Mesendoderm (in vitro differentiated cells): Measurements from ENCODE around the gene TNFAIP2.

Experiments used
- DNase-seq: peaks from one replicate; pipeline ENCODE4 v3.0.0; 2013
- H2AK5ac ChIP-seq: 2 replicates; pipeline ENCODE4 v1.6.1; 2013; ENCODE audit warnings: low read length, inconsistent platforms
- H2BK120ac ChIP-seq: 2 replicates; pipeline ENCODE4 v1.6.1; 2013; ENCODE audit warnings: low read depth, mild to moderate bottlenecking, low read length, moderate library complexity, mixed read lengths
- H2BK15ac ChIP-seq: replicated peaks from 2 replicates; pipeline ENCODE4 v1.6.1; 2013; ENCODE audit warnings: low read depth, mild to moderate bottlenecking, moderate library complexity
- H2BK5ac ChIP-seq: 2 replicates; pipeline ENCODE4 v1.6.1; 2013; ENCODE audit warnings: low read length, inconsistent platforms
- H3K18ac ChIP-seq: 2 replicates; pipeline ENCODE4 v1.6.1; 2013; ENCODE audit warnings: mild to moderate bottlenecking, low read length, mixed read lengths
- H3K23ac ChIP-seq: one replicate; pipeline ENCODE4 v1.6.1; 2013; ENCODE audit warnings: low read length
- H3K27ac ChIP-seq: 2 replicates; pipeline ENCODE4 v1.5.1; 2013; ENCODE audit warnings: low read depth, mild to moderate bottlenecking, inconsistent platforms, low read length, moderate library complexity
- H3K27me3 ChIP-seq: 2 replicates; pipeline ENCODE4 v1.6.1; 2013; ENCODE audit warnings: low read length, control low read depth, mild to moderate bottlenecking, inconsistent platforms; ENCODE audit not compliant: insufficient read depth, poor library complexity
- H3K36me3 ChIP-seq: 2 replicates; pipeline ENCODE4 v1.6.1; 2013; ENCODE audit warnings: low read length, inconsistent platforms; ENCODE audit not compliant: control insufficient read depth, insufficient read depth
- H3K4ac ChIP-seq: one replicate; pipeline ENCODE4 v1.6.1; 2013; ENCODE audit warnings: low read depth, mild to moderate bottlenecking, low read length, moderate library complexity
- H3K4me1 ChIP-seq: 2 replicates; pipeline ENCODE4 v1.6.1; 2013; ENCODE audit warnings: low read depth, low read length, inconsistent platforms; ENCODE audit not compliant: control insufficient read depth
- H3K4me2 ChIP-seq: 2 replicates; pipeline ENCODE4 v1.6.1; 2013; ENCODE audit warnings: low read length
- H3K4me3 ChIP-seq: 2 replicates; pipeline ENCODE4 v1.5.1; 2013; ENCODE audit warnings: mild to moderate bottlenecking, low read length
- H3K56ac ChIP-seq: one replicate; pipeline ENCODE4 v1.6.1; 2013; ENCODE audit warnings: low read length
- H3K79me1 ChIP-seq: 2 replicates; pipeline ENCODE4 v1.6.1; 2013; ENCODE audit warnings: low read length, inconsistent platforms
- H3K79me2 ChIP-seq: 2 replicates; pipeline ENCODE4 v1.6.1; 2013; ENCODE audit warnings: mild to moderate bottlenecking, low read length; ENCODE audit not compliant: control insufficient read depth, insufficient read depth
- H3K9ac ChIP-seq: 2 replicates; pipeline ENCODE4 v1.6.1; 2013; ENCODE audit warnings: low read length, inconsistent platforms
- H4K5ac ChIP-seq: one replicate; pipeline ENCODE4 v1.6.1; 2013; ENCODE audit warnings: low read length
- H4K8ac ChIP-seq: one replicate; pipeline ENCODE4 v1.6.1; 2013; ENCODE audit warnings: low read depth, mild to moderate bottlenecking, control low read depth, low read length, moderate library complexity
- WGBS: extraction: QIAGEN DNeasy Blood & Tissue Kit; methylation state at CpG from one replicate; pipeline ENCODE4 v1.1.7; 2013; ENCODE audit warnings: low lambda C conversion rate, missing lambda C conversion rate; ENCODE audit not compliant: insufficient coverage; ENCODE audit errors: extremely low coverage; 5-methylcytosine and 5-hydroxymethylcytosine counted together

Gene TNFAIP2

GRCh38 chr14:103138301-103139131 is 15.3 kb downstream of the TNFAIP2 start:
- Histone ChIP-seq H3K56ac (peak overlapping the region; percentile 95), H3K4me1 (no peaks in the 10 kb centered on the region), H3K23ac (no peak overlapping the region), H3K27me3 (no peaks in the 10 kb centered on the region), H3K18ac (peak overlapping the region; percentile 29), H4K5ac (no peak overlapping the region), H4K8ac (peak overlapping the region; percentile 66), H3K4me3 (peak overlapping the region; percentile 35), H3K9ac (peak overlapping the region; percentile 76), H3K79me2 (no peaks in the 10 kb centered on the region), H3K4ac (peak overlapping the region; percentile 8), H2BK120ac (no peak overlapping the region), H3K27ac (no peak overlapping the region), H3K79me1 (no peaks in the 10 kb centered on the region), H2AK5ac (no peak overlapping the region), H2BK5ac (no peak overlapping the region), H3K4me2 (peak overlapping the region; percentile 39), H3K36me3 (peaks cover 3% of the 10 kb centered on the region), H2BK15ac (no peak overlapping the region)
- DNase-seq = peak; percentile 63
- no CpG with 5 or more reads among the region's 66 CpGs for WGBS

- Histone ChIP-seq H2AK5ac (no peak overlapping the region), H4K5ac (no peak overlapping the region), H3K27me3 (no peaks in the 10 kb centered on the region), H3K79me2 (no peaks in the 10 kb centered on the region), H4K8ac (peak overlapping the region; percentile 66), H3K18ac (peak overlapping the region; percentile 29), H3K79me1 (no peaks in the 10 kb centered on the region), H3K9ac (peak overlapping the region; percentile 76), H2BK120ac (no peak overlapping the region), H3K56ac (peak overlapping the region; percentile 95), H3K4me3 (peak overlapping the region; percentile 35), H3K36me3 (no peaks in the 10 kb centered on the region), H3K23ac (no peak overlapping the region), H3K4me1 (no peaks in the 10 kb centered on the region), H2BK15ac (no peak overlapping the region), H3K27ac (no peak overlapping the region), H3K4me2 (peak overlapping the region; percentile 39), H3K4ac (peak overlapping the region; percentile 91), H2BK5ac (no peak overlapping the region)
- WGBS = no CpG with 5 or more reads among the region's 29 CpGs
- DNase-seq = peak; percentile 44
Observed at GRCh38 chr14:103139132-103140025, 16.1 kb downstream of the TNFAIP2 start.

GRCh38 chr14:103140316-103141109 is 17.3 kb downstream of the TNFAIP2 start:
- Histone ChIP-seq H3K79me1 (no peaks in the 10 kb centered on the region), H3K56ac (no peak overlapping the region), H2AK5ac (no peak overlapping the region), H2BK120ac (no peak overlapping the region), H3K18ac (no peak overlapping the region), H3K27ac (no peak overlapping the region), H2BK15ac (no peak overlapping the region), H4K8ac (no peak overlapping the region), H3K4me2 (no peak overlapping the region), H3K79me2 (no peaks in the 10 kb centered on the region), H3K23ac (no peak overlapping the region), H3K36me3 (no peaks in the 10 kb centered on the region), H3K4ac (no peak overlapping the region), H3K4me1 (no peaks in the 10 kb centered on the region), H3K27me3 (no peaks in the 10 kb centered on the region), H3K4me3 (no peak overlapping the region), H4K5ac (no peak overlapping the region), H2BK5ac (no peak overlapping the region), H3K9ac (no peak overlapping the region)
- DNase-seq = no peak
- WGBS = no CpG with 5 or more reads among the region's 12 CpGs

- Histone ChIP-seq H3K18ac (no peak overlapping the region), H3K4ac (no peak overlapping the region), H2AK5ac (no peak overlapping the region), H3K27me3 (no peaks in the 10 kb centered on the region), H2BK120ac (no peak overlapping the region), H2BK15ac (no peak overlapping the region), H3K27ac (no peak overlapping the region), H2BK5ac (no peak overlapping the region), H3K4me3 (no peak overlapping the region), H3K56ac (no peak overlapping the region), H4K8ac (no peak overlapping the region), H3K79me2 (no peaks in the 10 kb centered on the region), H3K4me2 (no peak overlapping the region), H3K23ac (no peak overlapping the region), H3K9ac (no peak overlapping the region), H3K36me3 (no peaks in the 10 kb centered on the region), H3K4me1 (no peaks in the 10 kb centered on the region), H3K79me1 (no peaks in the 10 kb centered on the region), H4K5ac (no peak overlapping the region)
- peak; percentile 87 for DNase-seq
- no CpG with 5 or more reads among the region's 8 CpGs for WGBS
Observed at GRCh38 chr14:103141117-103141796, 18.0 kb downstream of the TNFAIP2 start.

GRCh38 chr14:103142026-103142425 is 18.8 kb downstream of the TNFAIP2 start:
- H3K79me1 ChIP-seq = no peaks in the 10 kb centered on the region
- no peak overlapping the region for H4K8ac ChIP-seq
- DNase-seq = no peak
- no peaks in the 10 kb centered on the region for H3K36me3 ChIP-seq
- no peak overlapping the region for H3K9ac ChIP-seq
- no peak overlapping the region for H3K18ac ChIP-seq
- H3K27ac ChIP-seq = no peak overlapping the region
- no peak overlapping the region for H2BK15ac ChIP-seq
- H2BK120ac ChIP-seq = no peak overlapping the region
- no CpG with 5 or more reads among the region's 4 CpGs for WGBS
- H3K56ac ChIP-seq = no peak overlapping the region
- H2BK5ac ChIP-seq = no peak overlapping the region
- no peak overlapping the region for H4K5ac ChIP-seq
- H3K4me2 ChIP-seq = no peak overlapping the region
- H3K4ac ChIP-seq = no peak overlapping the region
- H3K23ac ChIP-seq = no peak overlapping the region
- H3K4me1 ChIP-seq = no peaks in the 10 kb centered on the region
- no peaks in the 10 kb centered on the region for H3K27me3 ChIP-seq
- H2AK5ac ChIP-seq = no peak overlapping the region
- no peak overlapping the region for H3K4me3 ChIP-seq
- H3K79me2 ChIP-seq = no peaks in the 10 kb centered on the region
